ENCODE measurements around the gene NFIC.

The NFIC gene

GRCh38 chr19:3365836-3366752 lies at the start of gene NFIC:
TSS of gene NFIC (plus strand) at chr19:3366583. CDS start at chr19:3366637, 54 bp downstream.
- no peak for TF ChIP-seq EZH2phosphoT487 (IDR thresholded peaks at IDR 0.05; ENCODE audit: borderline replicate concordance)
- TF ChIP-seq, protein P1, sequence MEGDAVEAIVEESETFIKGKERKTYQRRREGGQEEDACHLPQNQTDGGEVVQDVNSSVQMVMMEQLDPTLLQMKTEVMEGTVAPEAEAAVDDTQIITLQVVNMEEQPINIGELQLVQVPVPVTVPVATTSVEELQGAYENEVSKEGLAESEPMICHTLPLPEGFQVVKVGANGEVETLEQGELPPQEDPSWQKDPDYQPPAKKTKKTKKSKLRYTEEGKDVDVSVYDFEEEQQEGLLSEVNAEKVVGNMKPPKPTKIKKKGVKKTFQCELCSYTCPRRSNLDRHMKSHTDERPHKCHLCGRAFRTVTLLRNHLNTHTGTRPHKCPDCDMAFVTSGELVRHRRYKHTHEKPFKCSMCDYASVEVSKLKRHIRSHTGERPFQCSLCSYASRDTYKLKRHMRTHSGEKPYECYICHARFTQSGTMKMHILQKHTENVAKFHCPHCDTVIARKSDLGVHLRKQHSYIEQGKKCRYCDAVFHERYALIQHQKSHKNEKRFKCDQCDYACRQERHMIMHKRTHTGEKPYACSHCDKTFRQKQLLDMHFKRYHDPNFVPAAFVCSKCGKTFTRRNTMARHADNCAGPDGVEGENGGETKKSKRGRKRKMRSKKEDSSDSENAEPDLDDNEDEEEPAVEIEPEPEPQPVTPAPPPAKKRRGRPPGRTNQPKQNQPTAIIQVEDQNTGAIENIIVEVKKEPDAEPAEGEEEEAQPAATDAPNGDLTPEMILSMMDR (conservative IDR thresholded peaks at IDR 0.05; ENCODE audit: low read length), result no peak
- H4K20me1 ChIP-seq (ENCODE audit: insufficient read depth, low read length, poor library complexity, severe bottlenecking), result peaks cover 43% of the 10 kb centered on the region
- H2AFZ ChIP-seq (ENCODE audit: low read length), result peak within 1 kb of the TSS; percentile 43; the same call in 1 of the 2 replicates
- peaks cover 97% of the 10 kb centered on the region for H3K79me2 ChIP-seq (ENCODE audit: insufficient read depth, low read length)
- H3K9me3 ChIP-seq (ENCODE audit: insufficient read depth, low read depth, low read length), result no peaks in the 10 kb centered on the region
- peaks cover 5% of the 10 kb centered on the region for H3K27me3 ChIP-seq (ENCODE audit: insufficient read depth, low read length, poor library complexity, severe bottlenecking)
- H3F3A ChIP-seq (ENCODE audit: low read depth), result peaks cover 6% of the 10 kb centered on the region; the same call in 1 of the 2 replicates
- H3K4me2 ChIP-seq (ENCODE audit: low read depth, low read length, poor library complexity, severe bottlenecking), result peak within 1 kb of the TSS; percentile 78
- H3K36me3 ChIP-seq (ENCODE audit: insufficient read depth, low read length), result no peaks in the 10 kb centered on the region
- H3K4me1 ChIP-seq (ENCODE audit: insufficient read depth, low read length, poor library complexity, severe bottlenecking), result peaks cover 65% of the 10 kb centered on the region
- peak within 1 kb of the TSS; percentile 93 for H3K9ac ChIP-seq (ENCODE audit: low read depth, low read length, poor library complexity, severe bottlenecking)
- no peaks in the 10 kb centered on the region for H3K9me2 ChIP-seq (replicated peaks; ENCODE audit: low read depth, low read length)
- H3K4me3 ChIP-seq (ENCODE audit: low read length, poor library complexity, severe bottlenecking), result peak within 1 kb of the TSS; percentile 82

- H3K9me3 ChIP-seq (ENCODE audit: insufficient read depth, low read depth, low read length), result no peaks in the 10 kb centered on the region
- H3F3A ChIP-seq (ENCODE audit: low read depth), result no peaks in the 10 kb centered on the region
- no peak overlapping the region for H3K9ac ChIP-seq (ENCODE audit: low read depth, low read length, poor library complexity, severe bottlenecking)
- TF ChIP-seq, protein P1 (conservative IDR thresholded peaks at IDR 0.05; ENCODE audit: low read length), result no peak
- no peaks in the 10 kb centered on the region for H3K4me1 ChIP-seq (ENCODE audit: insufficient read depth, low read length, poor library complexity, severe bottlenecking)
- H3K36me3 ChIP-seq (ENCODE audit: insufficient read depth, low read length), result no peaks in the 10 kb centered on the region
- no peak overlapping the region for H2AFZ ChIP-seq (ENCODE audit: low read length)
- H3K79me2 ChIP-seq (ENCODE audit: insufficient read depth, low read length), result no peaks in the 10 kb centered on the region
- no peaks in the 10 kb centered on the region for H3K27me3 ChIP-seq (ENCODE audit: insufficient read depth, low read length, poor library complexity, severe bottlenecking)
- H3K4me3 ChIP-seq (ENCODE audit: low read length, poor library complexity, severe bottlenecking), result no peak overlapping the region
- H3K9me2 ChIP-seq (replicated peaks; ENCODE audit: low read depth, low read length), result no peaks in the 10 kb centered on the region
- H4K20me1 ChIP-seq (ENCODE audit: insufficient read depth, low read length, poor library complexity, severe bottlenecking), result no peaks in the 10 kb centered on the region
- no peak overlapping the region for H3K4me2 ChIP-seq (ENCODE audit: low read depth, low read length, poor library complexity, severe bottlenecking)
Observed at GRCh38 chr19:3316659-3317207, 49.6 kb upstream of the NFIC start.

GRCh38 chr19:3319643-3320353 lies 46.6 kb upstream of the NFIC start:
- no peaks in the 10 kb centered on the region for H3K79me2 ChIP-seq (ENCODE audit: insufficient read depth, low read length)
- H2AFZ ChIP-seq (ENCODE audit: low read length), result no peak overlapping the region
- H3K4me1 ChIP-seq (ENCODE audit: insufficient read depth, low read length, poor library complexity, severe bottlenecking), result no peaks in the 10 kb centered on the region
- H3K9me2 ChIP-seq (replicated peaks; ENCODE audit: low read depth, low read length), result no peaks in the 10 kb centered on the region
- H4K20me1 ChIP-seq (ENCODE audit: insufficient read depth, low read length, poor library complexity, severe bottlenecking), result no peaks in the 10 kb centered on the region
- H3K27me3 ChIP-seq (ENCODE audit: insufficient read depth, low read length, poor library complexity, severe bottlenecking), result no peaks in the 10 kb centered on the region
- no peak overlapping the region for H3K9ac ChIP-seq (ENCODE audit: low read depth, low read length, poor library complexity, severe bottlenecking)
- TF ChIP-seq, protein P1 (conservative IDR thresholded peaks at IDR 0.05; ENCODE audit: low read length), result no peak
- TF ChIP-seq EZH2phosphoT487 (IDR thresholded peaks at IDR 0.05; ENCODE audit: borderline replicate concordance), result no peak
- H3K36me3 ChIP-seq (ENCODE audit: insufficient read depth, low read length), result no peaks in the 10 kb centered on the region
- H3F3A ChIP-seq (ENCODE audit: low read depth), result no peaks in the 10 kb centered on the region
- H3K4me3 ChIP-seq (ENCODE audit: low read length, poor library complexity, severe bottlenecking), result no peak overlapping the region
- H3K4me2 ChIP-seq (ENCODE audit: low read depth, low read length, poor library complexity, severe bottlenecking), result no peak overlapping the region
- H3K9me3 ChIP-seq (ENCODE audit: insufficient read depth, low read depth, low read length), result no peaks in the 10 kb centered on the region

All from Loucy (cell line).